ENCODE measurements around the gene PTPRE. TPM values are rescaled to one million over a fixed set of nuclear protein-coding genes. Genes with fewer than 3 reads are reported as not detected.

Gene PTPRE
- total and polyA plus RNA-seq, 10 of the 15 experiments (the other 5 are each of a cell fraction or from before 2014, with no cell fraction given) = 2.9 to 7.6 (median 5.8) TPM

DNA sequence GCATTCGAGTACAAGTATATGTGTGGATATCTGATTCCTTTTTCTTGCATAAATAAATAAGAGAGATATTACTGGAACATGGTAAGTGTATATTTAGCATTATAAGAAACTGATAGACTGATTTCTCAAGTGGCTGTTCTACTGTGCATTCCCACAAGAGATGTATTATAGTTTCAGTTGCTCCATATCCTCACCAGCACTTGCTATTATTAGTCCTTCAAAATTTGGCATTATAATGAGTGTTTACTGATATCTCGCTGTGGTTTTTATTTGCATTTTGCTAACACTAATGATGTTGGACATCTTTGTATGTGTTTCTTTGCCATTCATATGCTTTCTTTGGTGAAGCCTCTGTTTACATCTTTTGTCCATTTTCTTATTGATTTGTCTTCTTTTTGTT, 9.7 kb upstream of the PTPRE start (continued):
- TF ChIP-seq, protein P1, sequence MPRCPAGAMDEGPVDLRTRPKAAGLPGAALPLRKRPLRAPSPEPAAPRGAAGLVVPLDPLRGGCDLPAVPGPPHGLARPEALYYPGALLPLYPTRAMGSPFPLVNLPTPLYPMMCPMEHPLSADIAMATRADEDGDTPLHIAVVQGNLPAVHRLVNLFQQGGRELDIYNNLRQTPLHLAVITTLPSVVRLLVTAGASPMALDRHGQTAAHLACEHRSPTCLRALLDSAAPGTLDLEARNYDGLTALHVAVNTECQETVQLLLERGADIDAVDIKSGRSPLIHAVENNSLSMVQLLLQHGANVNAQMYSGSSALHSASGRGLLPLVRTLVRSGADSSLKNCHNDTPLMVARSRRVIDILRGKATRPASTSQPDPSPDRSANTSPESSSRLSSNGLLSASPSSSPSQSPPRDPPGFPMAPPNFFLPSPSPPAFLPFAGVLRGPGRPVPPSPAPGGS (IDR thresholded peaks at IDR 0.05; ENCODE audit: borderline replicate concordance, insufficient read depth, low read depth, low read length, poor library complexity, severe bottlenecking) = no peak
- TF ChIP-seq DPF2 (IDR thresholded peaks at IDR 0.05) (no peak), TBL1XR1 (IDR thresholded peaks at IDR 0.05; ENCODE audit: low read depth, low read length) (no peak), NBN (IDR thresholded peaks at IDR 0.05) (no peak), MEF2A (IDR thresholded peaks at IDR 0.05; ENCODE audit: insufficient read depth, low read depth, low read length) (no peak)
- TF ChIP-seq, protein P2, sequence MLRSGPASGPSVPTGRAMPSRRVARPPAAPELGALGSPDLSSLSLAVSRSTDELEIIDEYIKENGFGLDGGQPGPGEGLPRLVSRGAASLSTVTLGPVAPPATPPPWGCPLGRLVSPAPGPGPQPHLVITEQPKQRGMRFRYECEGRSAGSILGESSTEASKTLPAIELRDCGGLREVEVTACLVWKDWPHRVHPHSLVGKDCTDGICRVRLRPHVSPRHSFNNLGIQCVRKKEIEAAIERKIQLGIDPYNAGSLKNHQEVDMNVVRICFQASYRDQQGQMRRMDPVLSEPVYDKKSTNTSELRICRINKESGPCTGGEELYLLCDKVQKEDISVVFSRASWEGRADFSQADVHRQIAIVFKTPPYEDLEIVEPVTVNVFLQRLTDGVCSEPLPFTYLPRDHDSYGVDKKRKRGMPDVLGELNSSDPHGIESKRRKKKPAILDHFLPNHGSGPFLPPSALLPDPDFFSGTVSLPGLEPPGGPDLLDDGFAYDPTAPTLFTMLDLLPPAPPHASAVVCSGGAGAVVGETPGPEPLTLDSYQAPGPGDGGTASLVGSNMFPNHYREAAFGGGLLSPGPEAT (IDR thresholded peaks at IDR 0.05; ENCODE audit: low read depth) = no peak
- TF ChIP-seq, protein P3, sequence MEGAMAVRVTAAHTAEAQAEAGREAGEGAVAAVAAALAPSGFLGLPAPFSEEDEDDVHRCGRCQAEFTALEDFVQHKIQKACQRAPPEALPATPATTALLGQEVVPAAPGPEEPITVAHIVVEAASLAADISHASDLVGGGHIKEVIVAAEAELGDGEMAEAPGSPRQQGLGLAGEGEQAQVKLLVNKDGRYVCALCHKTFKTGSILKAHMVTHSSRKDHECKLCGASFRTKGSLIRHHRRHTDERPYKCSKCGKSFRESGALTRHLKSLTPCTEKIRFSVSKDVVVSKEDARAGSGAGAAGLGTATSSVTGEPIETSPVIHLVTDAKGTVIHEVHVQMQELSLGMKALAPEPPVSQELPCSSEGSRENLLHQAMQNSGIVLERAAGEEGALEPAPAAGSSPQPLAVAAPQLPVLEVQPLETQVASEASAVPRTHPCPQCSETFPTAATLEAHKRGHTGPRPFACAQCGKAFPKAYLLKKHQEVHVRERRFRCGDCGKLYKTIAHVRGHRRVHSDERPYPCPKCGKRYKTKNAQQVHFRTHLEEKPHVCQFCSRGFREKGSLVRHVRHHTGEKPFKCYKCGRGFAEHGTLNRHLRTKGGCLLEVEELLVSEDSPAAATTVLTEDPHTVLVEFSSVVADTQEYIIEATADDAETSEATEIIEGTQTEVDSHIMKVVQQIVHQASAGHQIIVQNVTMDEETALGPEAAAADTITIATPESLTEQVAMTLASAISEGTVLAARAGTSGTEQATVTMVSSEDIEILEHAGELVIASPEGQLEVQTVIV (IDR thresholded peaks at IDR 0.05; ENCODE audit: borderline replicate concordance, partially characterized antibody) = no peak
- TF ChIP-seq, protein P4, sequence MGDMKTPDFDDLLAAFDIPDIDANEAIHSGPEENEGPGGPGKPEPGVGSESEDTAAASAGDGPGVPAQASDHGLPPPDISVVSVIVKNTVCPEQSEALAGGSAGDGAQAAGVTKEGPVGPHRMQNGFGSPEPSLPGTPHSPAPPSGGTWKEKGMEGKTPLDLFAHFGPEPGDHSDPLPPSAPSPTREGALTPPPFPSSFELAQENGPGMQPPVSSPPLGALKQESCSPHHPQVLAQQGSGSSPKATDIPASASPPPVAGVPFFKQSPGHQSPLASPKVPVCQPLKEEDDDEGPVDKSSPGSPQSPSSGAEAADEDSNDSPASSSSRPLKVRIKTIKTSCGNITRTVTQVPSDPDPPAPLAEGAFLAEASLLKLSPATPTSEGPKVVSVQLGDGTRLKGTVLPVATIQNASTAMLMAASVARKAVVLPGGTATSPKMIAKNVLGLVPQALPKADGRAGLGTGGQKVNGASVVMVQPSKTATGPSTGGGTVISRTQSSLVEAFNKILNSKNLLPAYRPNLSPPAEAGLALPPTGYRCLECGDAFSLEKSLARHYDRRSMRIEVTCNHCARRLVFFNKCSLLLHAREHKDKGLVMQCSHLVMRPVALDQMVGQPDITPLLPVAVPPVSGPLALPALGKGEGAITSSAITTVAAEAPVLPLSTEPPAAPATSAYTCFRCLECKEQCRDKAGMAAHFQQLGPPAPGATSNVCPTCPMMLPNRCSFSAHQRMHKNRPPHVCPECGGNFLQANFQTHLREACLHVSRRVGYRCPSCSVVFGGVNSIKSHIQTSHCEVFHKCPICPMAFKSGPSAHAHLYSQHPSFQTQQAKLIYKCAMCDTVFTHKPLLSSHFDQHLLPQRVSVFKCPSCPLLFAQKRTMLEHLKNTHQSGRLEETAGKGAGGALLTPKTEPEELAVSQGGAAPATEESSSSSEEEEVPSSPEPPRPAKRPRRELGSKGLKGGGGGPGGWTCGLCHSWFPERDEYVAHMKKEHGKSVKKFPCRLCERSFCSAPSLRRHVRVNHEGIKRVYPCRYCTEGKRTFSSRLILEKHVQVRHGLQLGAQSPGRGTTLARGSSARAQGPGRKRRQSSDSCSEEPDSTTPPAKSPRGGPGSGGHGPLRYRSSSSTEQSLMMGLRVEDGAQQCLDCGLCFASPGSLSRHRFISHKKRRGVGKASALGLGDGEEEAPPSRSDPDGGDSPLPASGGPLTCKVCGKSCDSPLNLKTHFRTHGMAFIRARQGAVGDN (IDR thresholded peaks at IDR 0.05) = no peak
